GM18502 (cell line): ENCODE results near the gene TCOF1.

ENCODE experiments used
- ATAC-seq: cut with Tn5 transposase; IDR thresholded peaks from one replicate; pipeline ENCODE4 v1.9.1; 2021; ENCODE audit warnings: mild to moderate bottlenecking; ENCODE audit not compliant: unreplicated experiment, poor library complexity

TCOF1 gene

DNA sequence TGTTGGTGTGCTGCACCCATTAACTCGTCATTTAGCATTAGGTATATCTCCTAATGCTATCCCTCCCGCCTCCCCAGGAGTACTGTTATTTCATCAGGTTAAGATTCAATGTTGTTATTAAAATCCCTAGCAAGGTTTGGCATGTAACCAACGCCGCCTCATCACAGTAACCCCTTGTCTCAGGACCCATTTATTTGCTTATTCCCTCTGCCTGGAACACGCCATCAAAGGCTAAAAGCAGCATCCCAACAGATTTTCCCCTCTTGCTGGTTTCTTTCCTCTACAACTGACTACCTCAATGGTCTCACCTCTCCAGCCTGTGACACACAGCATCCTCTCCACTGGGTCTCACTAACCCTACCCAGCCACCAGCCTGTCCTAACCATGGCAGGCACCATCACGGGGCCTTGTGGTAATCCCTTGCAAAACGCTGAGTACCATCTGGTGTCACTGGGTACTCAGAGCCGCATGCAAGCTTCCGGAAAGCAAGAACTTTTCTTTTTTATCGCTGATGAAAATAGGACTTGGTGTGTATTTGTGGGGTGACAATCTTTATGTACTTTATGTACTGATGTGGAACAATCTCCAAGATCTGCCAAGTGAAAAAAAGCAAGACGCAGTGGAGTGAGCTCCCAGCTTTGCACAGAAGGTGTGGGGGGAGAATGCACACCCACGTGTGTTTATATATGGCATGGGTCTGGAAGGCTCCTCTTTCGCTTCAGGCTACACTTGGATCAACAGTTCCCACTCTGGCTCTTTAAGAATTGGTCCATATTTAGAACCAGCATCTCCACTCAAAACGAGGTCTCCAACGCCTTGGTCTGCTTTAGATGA, 86.0 kb downstream of the TCOF1 start:
- ATAC-seq = no peak

DNA sequence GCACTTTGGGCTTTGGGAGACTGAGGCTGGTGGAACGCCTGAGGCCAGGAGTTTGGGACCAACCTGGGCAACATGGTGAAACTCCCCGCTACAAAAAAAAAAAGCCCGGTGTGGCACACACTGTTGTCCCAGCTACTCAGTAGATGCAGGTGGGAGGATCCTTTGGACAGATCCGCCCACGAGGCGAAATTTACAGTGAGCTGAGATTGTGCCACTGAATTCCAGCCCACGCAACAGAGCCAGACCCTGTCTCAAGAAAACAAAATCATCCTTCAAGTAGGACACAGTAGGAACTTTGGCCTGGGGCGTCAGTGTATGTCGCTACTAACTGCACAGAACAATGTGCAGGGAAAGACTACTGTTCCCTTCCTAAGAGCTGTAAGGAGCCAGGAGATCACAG, 87.3 kb downstream of the TCOF1 start:
- ATAC-seq = no peak

DNA sequence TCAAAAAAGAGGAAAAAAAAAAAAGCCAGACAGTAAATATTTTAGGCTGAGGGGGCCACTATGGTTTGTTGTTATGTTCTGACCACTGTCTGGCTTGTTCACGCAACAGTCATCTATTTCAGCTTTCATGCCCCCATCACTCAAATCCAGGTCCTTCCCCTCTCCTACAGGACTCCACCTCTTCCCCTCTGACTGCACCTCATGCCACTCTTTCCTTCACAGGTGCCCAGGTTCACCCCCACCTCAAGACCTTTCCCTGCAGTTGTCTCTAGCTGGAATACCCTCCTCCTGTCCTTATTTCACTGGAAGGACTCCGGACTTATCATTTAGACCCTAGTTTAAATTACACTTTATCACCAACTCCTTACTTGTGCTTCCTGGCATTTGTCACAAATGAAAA, 88.6 kb downstream of the TCOF1 start:
- no peak for ATAC-seq

DNA sequence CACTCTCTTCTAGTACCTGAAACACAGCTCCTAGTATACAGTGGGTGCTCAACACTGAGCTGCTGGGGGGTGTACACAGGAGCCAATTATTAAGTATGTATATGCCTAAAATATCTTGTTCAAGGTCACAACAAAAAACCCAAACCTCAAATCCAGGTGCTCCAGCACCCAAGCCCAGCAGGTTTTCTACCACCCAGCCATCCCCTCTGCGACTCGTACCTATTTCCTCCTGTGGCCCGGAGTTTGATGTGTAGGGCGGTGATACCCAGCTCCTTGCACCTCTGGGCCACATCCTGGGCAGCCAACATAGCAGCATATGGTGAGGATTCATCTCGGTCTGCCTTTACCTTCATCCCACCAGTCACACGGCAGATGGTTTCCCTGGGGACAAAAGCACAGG, 89.1 kb downstream of the TCOF1 start:
- ATAC-seq = no peak

DNA sequence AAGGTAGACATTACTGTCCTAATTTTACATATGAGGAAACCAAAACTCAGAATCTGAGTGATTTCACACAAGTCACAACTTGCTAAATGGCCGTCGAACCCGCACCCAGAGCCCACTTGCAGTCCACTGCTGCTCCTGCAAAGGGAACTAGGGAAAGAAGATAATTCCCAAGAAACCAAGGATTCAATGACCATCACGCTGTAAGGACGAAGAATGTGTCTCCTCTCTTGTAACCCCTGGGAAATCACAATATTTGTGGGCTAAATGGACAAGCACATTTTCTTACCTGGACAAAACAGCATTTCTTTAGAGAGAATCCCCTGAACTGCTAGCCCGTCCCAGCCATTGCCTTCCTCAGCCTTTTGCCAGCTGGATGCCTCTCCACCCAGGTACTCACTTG, 89.7 kb downstream of the TCOF1 start:
- no peak for ATAC-seq

DNA sequence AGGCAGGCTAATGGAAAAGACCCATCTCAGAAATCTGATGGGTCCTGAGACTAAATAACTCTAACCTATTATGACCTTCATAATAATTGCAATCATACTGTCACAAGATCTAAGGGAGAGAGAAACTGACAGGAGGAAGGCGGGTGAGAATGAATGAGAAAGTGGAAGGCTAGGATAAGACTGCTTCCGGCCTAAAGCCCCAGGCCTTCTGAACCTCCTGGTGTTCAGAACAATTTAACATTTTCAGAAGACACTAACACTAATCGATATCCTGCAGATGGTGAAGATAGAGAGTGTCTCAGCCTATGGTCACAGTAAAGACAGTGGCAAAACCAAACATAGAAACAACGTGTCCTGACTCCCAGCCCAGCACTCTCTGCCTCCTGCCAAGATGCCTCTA, 90.8 kb downstream of the TCOF1 start:
- no peak for ATAC-seq

DNA sequence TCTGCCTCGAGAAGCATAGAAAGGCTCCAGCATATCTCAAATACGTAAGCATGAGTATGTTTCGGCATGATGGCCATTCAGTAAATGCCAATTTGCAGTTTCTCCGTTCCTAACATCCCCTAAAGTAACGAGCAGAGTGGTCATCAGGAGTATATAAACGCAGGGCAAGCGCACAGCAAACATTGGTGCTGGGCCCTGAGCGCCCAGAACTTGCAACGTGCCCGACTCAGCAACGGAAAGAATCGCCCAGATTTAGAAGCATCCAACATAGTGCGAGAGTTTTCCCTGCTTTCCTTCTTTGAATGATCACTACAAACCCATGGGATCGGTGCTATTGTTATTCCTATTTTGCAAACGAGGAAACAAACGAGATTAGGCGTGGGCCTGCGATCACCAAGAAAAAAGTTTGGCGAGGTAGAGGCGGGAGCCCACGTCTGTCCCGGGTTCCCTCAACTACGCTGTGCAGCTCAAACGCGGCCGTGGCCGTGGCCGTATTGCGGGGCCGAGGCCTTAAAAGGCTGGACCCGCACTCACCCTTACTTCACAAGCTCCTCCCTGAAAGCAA, 91.5 kb downstream of the TCOF1 start:
- ATAC-seq = peak; percentile 42
